Mesenchymal stem cell (in vitro differentiated cells and primary cell): ENCODE results near the gene ELP5.

Source experiments
- DNase-seq: peaks from one replicate; pipeline ENCODE4 v3.0.0-alpha.2; 2013
- H2AFZ ChIP-seq: one replicate; pipeline ENCODE4 v1.6.1; 2013; ENCODE audit warnings: low read depth, mild to moderate bottlenecking, control low read depth, inconsistent platforms, low read length, moderate library complexity
- H2AK5ac ChIP-seq: 2 replicates; pipeline ENCODE4 v1.6.1; 2013; ENCODE audit warnings: low read length, moderate library complexity, mild to moderate bottlenecking, inconsistent platforms; ENCODE audit not compliant: severe bottlenecking
- H2BK120ac ChIP-seq: one replicate; pipeline ENCODE4 v1.6.1; 2013; ENCODE audit warnings: low read depth, mild to moderate bottlenecking, inconsistent platforms, low read length, moderate library complexity
- H2BK12ac ChIP-seq, 2 experiments: one replicate each; pipeline ENCODE4 v1.6.1; 2013; ENCODE audit warnings: inconsistent platforms in 2 of 2, low read length in 2 of 2, mild to moderate bottlenecking in 2 of 2, moderate library complexity in 2 of 2, control low read depth in 1 of 2
- H2BK15ac ChIP-seq: one replicate; pipeline ENCODE4 v1.6.1; 2013; ENCODE audit warnings: mild to moderate bottlenecking, low read depth, inconsistent platforms; ENCODE audit not compliant: poor library complexity, severe bottlenecking
- H2BK5ac ChIP-seq: 2 replicates; pipeline ENCODE4 v1.6.1; 2013; ENCODE audit warnings: low read depth, mild to moderate bottlenecking, low read length, control low read depth, inconsistent platforms; ENCODE audit not compliant: poor library complexity, severe bottlenecking
- H3K14ac ChIP-seq, 2 experiments: one replicate each; pipeline ENCODE4 v1.6.1; 2013; ENCODE audit warnings: inconsistent platforms in 2 of 2, low read length in 2 of 2, control low read depth in 1 of 2, mild to moderate bottlenecking in 1 of 2, moderate library complexity in 1 of 2
- H3K18ac ChIP-seq, 2 experiments: one replicate each; pipeline ENCODE4 v1.6.1; 2013; ENCODE audit warnings: inconsistent platforms in 2 of 2, low read length in 2 of 2, control low read depth in 1 of 2, low read depth in 1 of 2, mild to moderate bottlenecking in 1 of 2
- H3K23ac ChIP-seq, 2 experiments: one replicate each; pipeline ENCODE4 v1.6.1; 2013; ENCODE audit warnings: inconsistent platforms in 2 of 2, low read length in 2 of 2, mild to moderate bottlenecking in 2 of 2, moderate library complexity in 2 of 2, control low read depth in 1 of 2
- H3K27ac ChIP-seq: 2 replicates; pipeline ENCODE4 v1.5.1; 2013; ENCODE audit warnings: mild to moderate bottlenecking, moderate library complexity, low read length, control low read depth, inconsistent platforms; ENCODE audit not compliant: poor library complexity, severe bottlenecking
- H3K27me3 ChIP-seq, 2 experiments: 2 replicates each; pipeline versions ENCODE4 v1.6.1 to v1.7.0; 2013; ENCODE audit warnings: low read length in 2 of 2, mild to moderate bottlenecking in 2 of 2, moderate library complexity in 2 of 2, control low read depth in 1 of 2, inconsistent platforms in 1 of 2; ENCODE audit not compliant: control insufficient read depth in 1 of 2, insufficient read depth in 1 of 2
- H3K36me3 ChIP-seq, 2 experiments: 2 replicates each; pipeline versions ENCODE4 v1.6.1 to v1.7.0; 2013; ENCODE audit warnings: low read length in 2 of 2, control low read depth in 1 of 2, inconsistent platforms in 1 of 2, low read depth in 1 of 2, mild to moderate bottlenecking in 1 of 2; ENCODE audit not compliant: insufficient read depth in 2 of 2, control insufficient read depth in 1 of 2
- H3K4ac ChIP-seq, 2 experiments: one replicate each; pipeline ENCODE4 v1.6.1; 2013; ENCODE audit warnings: inconsistent platforms in 2 of 2, low read length in 2 of 2, mild to moderate bottlenecking in 2 of 2, moderate library complexity in 2 of 2, control low read depth in 1 of 2, low read depth in 1 of 2
- H3K4me1 ChIP-seq: 2 replicates; pipeline ENCODE4 v1.6.1; 2013; ENCODE audit warnings: low read depth, low read length, control low read depth; ENCODE audit not compliant: control insufficient read depth, insufficient read depth
- H3K4me2 ChIP-seq: 2 replicates; pipeline ENCODE4 v1.6.1; 2013; ENCODE audit warnings: low read length, mild to moderate bottlenecking, inconsistent platforms; ENCODE audit not compliant: poor library complexity, severe bottlenecking
- H3K4me3 ChIP-seq, 2 experiments: 2 replicates each; pipeline versions ENCODE4 v1.5.1 to v1.7.0; 2013; ENCODE audit warnings: low read length in 2 of 2, mild to moderate bottlenecking in 2 of 2, control low read depth in 1 of 2, low read depth in 1 of 2; ENCODE audit not compliant: insufficient read depth in 1 of 2
- H3K79me1 ChIP-seq: replicated peaks from 2 replicates; pipeline ENCODE4 v1.6.1; 2013; ENCODE audit warnings: mild to moderate bottlenecking, control low read depth, low read length, inconsistent platforms; ENCODE audit not compliant: poor library complexity, severe bottlenecking
- H3K9ac ChIP-seq: 2 replicates; pipeline ENCODE4 v1.7.0; 2013; ENCODE audit warnings: mild to moderate bottlenecking, low read length, moderate library complexity
- H3K9me3 ChIP-seq: 2 replicates; pipeline ENCODE4 v1.7.0; 2013; ENCODE audit warnings: mild to moderate bottlenecking, low read length; ENCODE audit not compliant: control insufficient read depth
- H4K8ac ChIP-seq: one replicate; pipeline ENCODE4 v1.6.1; 2013; ENCODE audit warnings: inconsistent platforms, mild to moderate bottlenecking, low read length, moderate library complexity
- H4K91ac ChIP-seq: one replicate; pipeline ENCODE4 v1.6.1; 2013; ENCODE audit warnings: mild to moderate bottlenecking, low read length, inconsistent platforms
- WGBS: methylation state at CpG from one replicate; pipeline ENCODE4 v1.1.7; 2013; ENCODE audit warnings: mixed read lengths; 5-methylcytosine and 5-hydroxymethylcytosine counted together

Gene ELP5

DNA sequence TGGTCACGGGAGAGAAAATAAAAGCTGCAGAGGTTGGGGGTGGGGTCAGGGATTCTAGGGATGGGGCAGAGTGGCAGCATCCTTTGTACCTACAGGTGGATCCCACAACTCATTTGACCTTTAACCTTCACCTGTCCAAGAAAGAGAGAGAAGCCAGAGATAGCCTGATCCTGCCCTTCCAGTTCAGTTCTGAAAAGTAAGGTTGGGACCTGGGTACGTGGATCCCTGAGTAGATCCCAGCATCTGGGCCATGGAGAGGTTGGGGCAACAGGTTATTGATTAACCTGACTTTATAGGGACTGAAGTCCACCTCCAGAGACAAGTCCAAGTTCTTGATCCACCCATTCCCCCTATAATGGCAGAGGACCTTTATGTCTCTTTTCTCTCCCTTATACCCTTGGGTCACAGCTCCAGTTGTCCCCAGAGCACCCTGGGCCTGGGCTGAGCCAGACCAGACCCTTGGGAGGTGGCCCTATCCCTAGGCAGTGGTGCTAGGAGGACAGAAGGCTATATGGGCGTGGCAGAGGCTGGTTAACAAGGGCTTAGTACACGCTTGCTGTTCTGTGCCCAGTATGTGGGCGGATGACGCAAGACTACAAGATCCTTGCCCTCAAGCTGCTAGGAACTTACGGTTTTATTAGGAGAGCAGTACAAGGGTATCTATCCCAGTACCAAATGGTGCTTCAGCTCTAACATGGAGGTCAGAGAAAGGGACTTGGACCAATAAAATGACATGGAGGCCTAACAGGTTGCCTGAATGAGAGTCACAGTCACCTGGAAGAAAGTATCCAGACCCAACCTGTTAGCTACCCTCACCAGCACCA lies 6.9 kb downstream of the ELP5 start:
- Histone ChIP-seq H3K9me3 (no peaks in the 10 kb centered on the region), H3K18ac (no peak overlapping the region), H3K36me3 (peaks cover 45 to 53% of the 10 kb centered on the region in 2 experiments), H4K91ac (no peak overlapping the region), H3K14ac (no peak overlapping the region), H3K4ac (no peak overlapping the region), H3K4me3 (no peak overlapping the region), H3K9ac (no peak overlapping the region), H2AK5ac (no peak overlapping the region), H3K4me2 (no peak overlapping the region), H4K8ac (no peak overlapping the region), H2BK12ac (peak overlapping the region in 1 of 2 experiments; percentile 39), H2BK15ac (no peak overlapping the region), H3K23ac (no peak overlapping the region), H2BK5ac (no peak overlapping the region), H2AFZ (no peak overlapping the region), H2BK120ac (no peak overlapping the region), H3K79me1 (peaks cover 14% of the 10 kb centered on the region), H3K27ac (no peak overlapping the region), H3K27me3 (peaks cover 13 to 21% of the 10 kb centered on the region in 2 experiments), H3K4me1 (peaks cover 24% of the 10 kb centered on the region)
- WGBS, result 96% methylated on average over 7 of the region's 7 CpGs
- DNase-seq, result no peak

DNA sequence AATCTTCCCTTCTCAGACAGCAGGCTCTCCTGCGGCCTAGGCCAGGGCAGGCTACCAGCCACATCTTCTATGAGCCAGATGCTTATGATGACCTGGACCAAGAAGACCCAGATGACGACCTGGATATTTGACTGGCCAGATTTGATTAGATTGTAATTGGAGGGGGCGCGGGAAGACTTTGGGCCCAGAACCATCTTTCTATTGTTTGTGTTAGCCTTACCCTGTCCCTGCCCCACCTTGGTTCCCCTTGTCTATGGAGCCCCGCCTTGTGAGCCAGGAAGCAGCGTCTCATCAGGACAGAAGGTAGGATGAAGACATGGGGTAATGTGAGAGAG lies 7.5 kb downstream of the ELP5 start:
- peaks cover 13 to 21% of the 10 kb centered on the region in 2 experiments for H3K27me3 ChIP-seq
- WGBS, result 100% methylated on average over 3 of the region's 6 CpGs

DNA sequence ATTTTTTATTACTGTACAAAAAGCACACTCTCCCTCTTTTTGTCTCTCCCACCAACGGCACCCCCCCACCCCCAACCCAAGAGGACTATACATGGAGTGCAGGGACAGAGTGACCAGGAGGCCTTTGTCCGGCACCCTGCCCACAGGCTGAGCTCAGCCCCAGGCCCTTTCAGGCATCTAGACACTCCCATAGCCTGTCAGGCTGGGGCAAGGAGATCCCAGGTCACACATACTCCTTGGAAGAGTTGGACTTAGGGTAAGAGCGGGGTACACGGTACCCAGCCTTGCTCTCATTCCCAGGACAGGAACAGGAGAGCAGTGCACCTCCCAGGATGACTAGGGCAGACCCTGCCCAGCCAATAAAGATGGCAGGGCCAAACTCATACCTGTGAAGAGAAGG lies 8.1 kb downstream of the ELP5 start:
- 98% methylated on average over 4 of the region's 4 CpGs for WGBS
- Histone ChIP-seq H3K4ac (no peak overlapping the region), H2BK5ac (no peak overlapping the region), H3K4me1 (peaks cover 26% of the 10 kb centered on the region), H3K27me3 (peaks cover 13 to 21% of the 10 kb centered on the region in 2 experiments), H4K8ac (no peak overlapping the region), H2BK15ac (no peak overlapping the region), H3K18ac (no peak overlapping the region), H3K36me3 (peaks cover 39 to 41% of the 10 kb centered on the region in 2 experiments), H3K14ac (no peak overlapping the region), H4K91ac (no peak overlapping the region), H2AFZ (no peak overlapping the region), H3K79me1 (peaks cover 7% of the 10 kb centered on the region), H2BK12ac (peak overlapping the region in 1 of 2 experiments; percentile 15), H2AK5ac (no peak overlapping the region), H3K9me3 (no peaks in the 10 kb centered on the region), H3K4me2 (no peak overlapping the region), H3K9ac (no peak overlapping the region), H3K4me3 (no peak overlapping the region), H3K27ac (no peak overlapping the region), H2BK120ac (no peak overlapping the region), H3K23ac (no peak overlapping the region)
- DNase-seq, result no peak

More for the DNA sequence above, 7.5 kb downstream of the ELP5 start:
- Histone ChIP-seq H3K9ac (no peak overlapping the region), H2AK5ac (no peak overlapping the region), H2AFZ (no peak overlapping the region), H2BK15ac (no peak overlapping the region), H2BK120ac (no peak overlapping the region), H3K4me2 (no peak overlapping the region), H3K79me1 (peaks cover 11% of the 10 kb centered on the region), H3K18ac (no peak overlapping the region), H3K4me3 (no peak overlapping the region), H3K23ac (no peak overlapping the region), H3K27ac (no peak overlapping the region), H4K91ac (no peak overlapping the region), H3K4ac (no peak overlapping the region), H3K14ac (no peak overlapping the region), H3K9me3 (no peaks in the 10 kb centered on the region), H3K4me1 (peaks cover 26% of the 10 kb centered on the region), H2BK5ac (no peak overlapping the region), H4K8ac (no peak overlapping the region), H2BK12ac (no peak overlapping the region), H3K36me3 (peaks cover 43 to 47% of the 10 kb centered on the region in 2 experiments)
- no peak for DNase-seq

DNA sequence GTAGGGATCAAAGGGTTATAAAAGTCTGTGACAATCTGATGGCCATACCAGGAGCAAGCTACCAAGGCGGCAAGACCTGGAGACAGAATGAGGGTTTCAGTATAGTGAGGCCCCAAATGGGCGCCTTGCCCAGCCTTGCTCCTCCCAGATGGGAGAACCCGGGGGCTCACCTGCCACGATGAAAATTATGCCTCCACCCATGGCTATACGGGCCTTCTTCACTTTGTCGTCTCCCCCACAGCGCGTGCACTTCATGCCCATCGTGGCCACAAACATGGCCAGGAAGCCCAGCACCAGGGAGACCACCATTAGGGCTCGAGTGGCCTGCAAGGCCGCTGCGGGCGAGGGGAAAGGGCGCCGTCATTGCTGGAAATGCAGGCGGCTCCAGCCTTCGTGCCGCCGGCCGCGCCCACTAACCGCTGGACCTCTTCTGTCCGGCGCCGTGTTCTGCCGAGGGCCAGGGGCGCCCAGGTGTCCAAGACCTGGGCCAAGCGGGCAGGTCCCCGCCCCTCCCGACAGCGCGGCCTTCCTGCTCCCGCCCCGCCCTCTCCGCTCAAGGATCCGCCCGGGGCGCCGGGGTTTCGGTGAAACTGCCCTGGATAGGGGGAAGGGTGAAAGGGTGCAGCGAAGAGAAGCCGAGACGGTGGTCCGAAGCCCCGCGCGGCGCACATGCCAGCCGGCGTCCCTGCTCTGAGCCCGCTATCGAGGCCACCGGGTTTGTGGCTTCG lies 8.8 kb downstream of the ELP5 start:
- Histone ChIP-seq H4K91ac (peak overlapping the region; percentile 80), H3K4me3 (peak overlapping the region; percentile 56 to 68), H2BK120ac (peak overlapping the region; percentile 29), H3K4me1 (peaks cover 26% of the 10 kb centered on the region), H3K9me3 (no peaks in the 10 kb centered on the region), H2AK5ac (no peak overlapping the region), H2AFZ (peak overlapping the region; percentile 78), H3K23ac (peak overlapping the region in 1 of 2 experiments; percentile 91), H2BK5ac (no peak overlapping the region), H2BK15ac (no peak overlapping the region), H3K4me2 (peak overlapping the region; percentile 86), H3K4ac (peak overlapping the region; percentile 54 to 73), H3K79me1 (peaks cover 6% of the 10 kb centered on the region), H3K36me3 (peaks cover 32 to 36% of the 10 kb centered on the region in 2 experiments), H3K27ac (no peak overlapping the region), H3K18ac (peak overlapping the region; percentile 40 to 94), H3K9ac (peak overlapping the region; percentile 72), H2BK12ac (peak overlapping the region in 1 of 2 experiments; percentile 19), H3K27me3 (peaks cover 13 to 21% of the 10 kb centered on the region in 2 experiments), H3K14ac (no peak overlapping the region), H4K8ac (peak overlapping the region; percentile 98)
- 14% methylated on average over 54 of the region's 54 CpGs for WGBS
- no peak for DNase-seq
